Sigmoid colon (tissue), 4 donors: ENCODE measurements around the gene HK1.

Experiments used
- CTCF ChIP-seq, 4 experiments: fragments of 450-650 bp in 3 of 4; fragments of 200-600 bp in 1 of 4; IDR thresholded peaks; one replicate each; pipeline ENCODE4 v1.5.1; 2016 to 2019; ENCODE audit warnings: antibody characterized with exemption in 4 of 4, mild to moderate bottlenecking in 3 of 4, moderate library complexity in 2 of 4
- EP300 ChIP-seq, 4 donors: sonication (generic); formaldehyde crosslinking; IDR thresholded peaks; one replicate each; pipeline ENCODE4 v1.6.1; 2017; ENCODE audit warnings: antibody characterized with exemption in 4 of 4
- POLR2A ChIP-seq, 2 donors: fragments of 450-650 bp; IDR thresholded peaks; one replicate each; pipeline ENCODE4 v1.6.1; 2016; ENCODE audit warnings: antibody characterized with exemption in 2 of 2, mild to moderate bottlenecking in 2 of 2, moderate library complexity in 2 of 2
- POLR2AphosphoS5 ChIP-seq, 4 donors: sonication (generic); formaldehyde crosslinking; IDR thresholded peaks; one replicate each; pipeline ENCODE4 v1.6.1; 2017; ENCODE audit warnings: antibody characterized with exemption in 4 of 4

GRCh38 chr10:69417542-69417941 lies 139.2 kb downstream of the HK1 start:
- TF ChIP-seq CTCF (IDR thresholded peaks at IDR 0.05) (no peak), POLR2A (IDR thresholded peaks at IDR 0.05) (no peak), POLR2AphosphoS5 (IDR thresholded peaks at IDR 0.05) (peak in 1 of 4 donors; percentile 17), EP300 (IDR thresholded peaks at IDR 0.05) (no peak)
